ENCODE results near the gene TACC2. TPM values are rescaled to one million over a fixed set of nuclear protein-coding genes. Genes with fewer than 3 reads are reported as not detected.
A peak's percentile ranks its signal among the peaks of the same experiment; 100 is the strongest.

The TACC2 gene
- total RNA-seq, 1 donor from 2014 or later, result 37.6 TPM

- Histone ChIP-seq H3K9ac (ENCODE audit: low read depth in 1 of 3, low read length in 3 of 3) (no peak overlapping the region), H3K4me3 (ENCODE audit: low read length in 3 of 3) (no peak overlapping the region), H3K27me3 (ENCODE audit: control insufficient read depth in 3 of 3, insufficient read depth in 3 of 3, low read length in 3 of 3) (no peaks in the 10 kb centered on the region), H3K9me3 (ENCODE audit: control insufficient read depth in 3 of 3, low read length in 3 of 3) (no peaks in the 10 kb centered on the region), H3K27ac (ENCODE audit: low read depth, low read length) (no peak overlapping the region), H3K36me3 (ENCODE audit: control insufficient read depth in 3 of 3, insufficient read depth in 3 of 3, low read length in 3 of 3) (peaks cover 5 to 7% (median 6%) of the 10 kb centered on the region in 3 donors), H3K4me1 (ENCODE audit: control insufficient read depth in 3 of 3, insufficient read depth in 3 of 3, low read length in 3 of 3) (peaks cover 10 to 36% (median 26%) of the 10 kb centered on the region in 3 donors)
Observed at GRCh38 chr10:122164815-122165483, 176.0 kb downstream of the TACC2 start.

- Histone ChIP-seq H3K36me3 (ENCODE audit: control insufficient read depth in 3 of 3, insufficient read depth in 3 of 3, low read length in 3 of 3) (peaks cover 4 to 7% (median 5%) of the 10 kb centered on the region in 3 donors), H3K27me3 (ENCODE audit: control insufficient read depth in 3 of 3, insufficient read depth in 3 of 3, low read length in 3 of 3) (no peaks in the 10 kb centered on the region), H3K4me3 (ENCODE audit: low read length in 3 of 3) (no peak overlapping the region), H3K4me1 (ENCODE audit: control insufficient read depth in 3 of 3, insufficient read depth in 3 of 3, low read length in 3 of 3) (peaks cover 10 to 38% (median 29%) of the 10 kb centered on the region in 3 donors), H3K9ac (ENCODE audit: low read depth in 1 of 3, low read length in 3 of 3) (no peak overlapping the region), H3K27ac (ENCODE audit: low read depth, low read length) (no peak overlapping the region), H3K9me3 (ENCODE audit: control insufficient read depth in 3 of 3, low read length in 3 of 3) (no peaks in the 10 kb centered on the region)
Observed at GRCh38 chr10:122165484-122166276, 176.7 kb downstream of the TACC2 start.

- Histone ChIP-seq H3K9ac (ENCODE audit: low read depth in 1 of 3, low read length in 3 of 3) (no peak overlapping the region), H3K4me3 (ENCODE audit: low read length in 3 of 3) (no peak overlapping the region), H3K9me3 (ENCODE audit: control insufficient read depth in 3 of 3, low read length in 3 of 3) (no peaks in the 10 kb centered on the region), H3K27ac (ENCODE audit: low read depth, low read length) (no peak overlapping the region), H3K36me3 (ENCODE audit: control insufficient read depth in 3 of 3, insufficient read depth in 3 of 3, low read length in 3 of 3) (peaks cover 4 to 12% (median 4%) of the 10 kb centered on the region in 3 donors), H3K27me3 (ENCODE audit: control insufficient read depth in 3 of 3, insufficient read depth in 3 of 3, low read length in 3 of 3) (no peaks in the 10 kb centered on the region), H3K4me1 (ENCODE audit: control insufficient read depth in 3 of 3, insufficient read depth in 3 of 3, low read length in 3 of 3) (peaks cover 25 to 44% (median 34%) of the 10 kb centered on the region in 3 donors)
Observed at GRCh38 chr10:122168101-122168500, 179.1 kb downstream of the TACC2 start.

- H3K4me3 ChIP-seq (ENCODE audit: low read length in 3 of 3), result no peak overlapping the region
- H3K27me3 ChIP-seq (ENCODE audit: control insufficient read depth in 3 of 3, insufficient read depth in 3 of 3, low read length in 3 of 3), result no peaks in the 10 kb centered on the region
- H3K9me3 ChIP-seq (ENCODE audit: control insufficient read depth in 3 of 3, low read length in 3 of 3), result no peaks in the 10 kb centered on the region
- peaks cover 27 to 48% (median 38%) of the 10 kb centered on the region in 3 donors for H3K4me1 ChIP-seq (ENCODE audit: control insufficient read depth in 3 of 3, insufficient read depth in 3 of 3, low read length in 3 of 3)
- no peak overlapping the region for H3K27ac ChIP-seq (ENCODE audit: low read depth, low read length)
- peaks cover 4 to 17% (median 4%) of the 10 kb centered on the region in 3 donors for H3K36me3 ChIP-seq (ENCODE audit: control insufficient read depth in 3 of 3, insufficient read depth in 3 of 3, low read length in 3 of 3)
- no peak overlapping the region for H3K9ac ChIP-seq (ENCODE audit: low read depth in 1 of 3, low read length in 3 of 3)
Observed at GRCh38 chr10:122168598-122169394, 179.8 kb downstream of the TACC2 start.

GRCh38 chr10:122170802-122171201, 181.8 kb downstream of the TACC2 start:
- H3K36me3 ChIP-seq (ENCODE audit: control insufficient read depth in 3 of 3, insufficient read depth in 3 of 3, low read length in 3 of 3), result peaks cover 4 to 18% (median 9%) of the 10 kb centered on the region in 3 donors
- no peaks in the 10 kb centered on the region for H3K9me3 ChIP-seq (ENCODE audit: control insufficient read depth in 3 of 3, low read length in 3 of 3)
- H3K27ac ChIP-seq (ENCODE audit: low read depth, low read length), result no peak overlapping the region
- peaks cover 27 to 39% (median 32%) of the 10 kb centered on the region in 3 donors for H3K4me1 ChIP-seq (ENCODE audit: control insufficient read depth in 3 of 3, insufficient read depth in 3 of 3, low read length in 3 of 3)
- H3K27me3 ChIP-seq (ENCODE audit: control insufficient read depth in 3 of 3, insufficient read depth in 3 of 3, low read length in 3 of 3), result no peaks in the 10 kb centered on the region
- no peak overlapping the region for H3K4me3 ChIP-seq (ENCODE audit: low read length in 3 of 3)
- peak overlapping the region in 1 of 3 donors; percentile 27 for H3K9ac ChIP-seq (ENCODE audit: low read depth in 1 of 3, low read length in 3 of 3)

- H3K27me3 ChIP-seq (ENCODE audit: control insufficient read depth in 3 of 3, insufficient read depth in 3 of 3, low read length in 3 of 3), result no peaks in the 10 kb centered on the region
- peak overlapping the region in 1 of 3 donors; percentile 45 for H3K9ac ChIP-seq (ENCODE audit: low read depth in 1 of 3, low read length in 3 of 3)
- no peak overlapping the region for H3K27ac ChIP-seq (ENCODE audit: low read depth, low read length)
- H3K4me3 ChIP-seq (ENCODE audit: low read length in 3 of 3), result no peak overlapping the region
- no peaks in the 10 kb centered on the region for H3K9me3 ChIP-seq (ENCODE audit: control insufficient read depth in 3 of 3, low read length in 3 of 3)
- H3K36me3 ChIP-seq (ENCODE audit: control insufficient read depth in 3 of 3, insufficient read depth in 3 of 3, low read length in 3 of 3), result peaks cover 4 to 15% (median 9%) of the 10 kb centered on the region in 3 donors
- H3K4me1 ChIP-seq (ENCODE audit: control insufficient read depth in 3 of 3, insufficient read depth in 3 of 3, low read length in 3 of 3), result peaks cover 27 to 39% (median 32%) of the 10 kb centered on the region in 3 donors
Observed at GRCh38 chr10:122171302-122172075, 182.5 kb downstream of the TACC2 start.

GRCh38 chr10:122172361-122173008, 183.5 kb downstream of the TACC2 start:
- Histone ChIP-seq H3K9ac (ENCODE audit: low read depth in 1 of 3, low read length in 3 of 3) (peak overlapping the region in 1 of 3 donors; percentile 45), H3K9me3 (ENCODE audit: control insufficient read depth in 3 of 3, low read length in 3 of 3) (no peaks in the 10 kb centered on the region), H3K4me3 (ENCODE audit: low read length in 3 of 3) (no peak overlapping the region), H3K4me1 (ENCODE audit: control insufficient read depth in 3 of 3, insufficient read depth in 3 of 3, low read length in 3 of 3) (peaks cover 27 to 39% (median 32%) of the 10 kb centered on the region in 3 donors), H3K27ac (ENCODE audit: low read depth, low read length) (peak overlapping the region; percentile 33), H3K27me3 (ENCODE audit: control insufficient read depth in 3 of 3, insufficient read depth in 3 of 3, low read length in 3 of 3) (no peaks in the 10 kb centered on the region), H3K36me3 (ENCODE audit: control insufficient read depth in 3 of 3, insufficient read depth in 3 of 3, low read length in 3 of 3) (peaks cover 4 to 15% (median 9%) of the 10 kb centered on the region in 3 donors)

- Histone ChIP-seq H3K4me1 (ENCODE audit: control insufficient read depth in 3 of 3, insufficient read depth in 3 of 3, low read length in 3 of 3) (peaks cover 27 to 39% (median 32%) of the 10 kb centered on the region in 3 donors), H3K27ac (ENCODE audit: low read depth, low read length) (peak overlapping the region; percentile 33), H3K9ac (ENCODE audit: low read depth in 1 of 3, low read length in 3 of 3) (peak overlapping the region in 1 of 3 donors; percentile 25), H3K9me3 (ENCODE audit: control insufficient read depth in 3 of 3, low read length in 3 of 3) (no peaks in the 10 kb centered on the region), H3K36me3 (ENCODE audit: control insufficient read depth in 3 of 3, insufficient read depth in 3 of 3, low read length in 3 of 3) (peaks cover 4 to 15% (median 9%) of the 10 kb centered on the region in 3 donors), H3K4me3 (ENCODE audit: low read length in 3 of 3) (no peak overlapping the region), H3K27me3 (ENCODE audit: control insufficient read depth in 3 of 3, insufficient read depth in 3 of 3, low read length in 3 of 3) (no peaks in the 10 kb centered on the region)
Observed at GRCh38 chr10:122173337-122173736, 184.4 kb downstream of the TACC2 start.
